LNCAP (cell line): ENCODE results near the gene PAFAH2.

Experiments used
- TF ChIP-seq, protein P1 (sequence below): fragments of 450-650 bp; IDR thresholded peaks from 2 replicates; pipeline ENCODE4 v1.5.1; 2017; ENCODE audit warnings: mild to moderate bottlenecking

Gene PAFAH2

GRCh38 chr1:25985670-25986069 is 12.2 kb downstream of the PAFAH2 start:
- TF ChIP-seq, protein P1, sequence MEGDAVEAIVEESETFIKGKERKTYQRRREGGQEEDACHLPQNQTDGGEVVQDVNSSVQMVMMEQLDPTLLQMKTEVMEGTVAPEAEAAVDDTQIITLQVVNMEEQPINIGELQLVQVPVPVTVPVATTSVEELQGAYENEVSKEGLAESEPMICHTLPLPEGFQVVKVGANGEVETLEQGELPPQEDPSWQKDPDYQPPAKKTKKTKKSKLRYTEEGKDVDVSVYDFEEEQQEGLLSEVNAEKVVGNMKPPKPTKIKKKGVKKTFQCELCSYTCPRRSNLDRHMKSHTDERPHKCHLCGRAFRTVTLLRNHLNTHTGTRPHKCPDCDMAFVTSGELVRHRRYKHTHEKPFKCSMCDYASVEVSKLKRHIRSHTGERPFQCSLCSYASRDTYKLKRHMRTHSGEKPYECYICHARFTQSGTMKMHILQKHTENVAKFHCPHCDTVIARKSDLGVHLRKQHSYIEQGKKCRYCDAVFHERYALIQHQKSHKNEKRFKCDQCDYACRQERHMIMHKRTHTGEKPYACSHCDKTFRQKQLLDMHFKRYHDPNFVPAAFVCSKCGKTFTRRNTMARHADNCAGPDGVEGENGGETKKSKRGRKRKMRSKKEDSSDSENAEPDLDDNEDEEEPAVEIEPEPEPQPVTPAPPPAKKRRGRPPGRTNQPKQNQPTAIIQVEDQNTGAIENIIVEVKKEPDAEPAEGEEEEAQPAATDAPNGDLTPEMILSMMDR: no peak

- TF ChIP-seq, protein P1: no peak
Measured at GRCh38 chr1:25985171-25985570, 12.7 kb downstream of the PAFAH2 start.

DNA sequence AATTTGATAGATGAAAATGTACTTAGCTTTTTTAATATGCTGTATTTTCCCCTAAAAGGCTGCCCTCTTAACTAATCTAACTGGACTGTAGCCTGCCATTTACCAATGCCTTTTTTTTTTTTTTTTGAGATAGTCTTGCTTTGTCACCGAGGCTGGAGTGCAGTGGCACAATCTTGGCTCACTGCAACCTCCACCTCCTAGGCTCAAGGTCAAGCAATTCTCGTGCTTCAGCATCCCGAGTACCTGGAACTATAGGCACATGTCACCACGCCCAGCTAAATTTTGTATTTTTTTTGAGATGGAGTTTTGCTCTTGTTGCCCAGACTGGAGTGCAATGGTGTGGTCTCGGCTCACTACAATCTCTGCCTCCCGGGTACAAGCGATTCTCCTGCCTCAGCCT is 18.7 kb downstream of the PAFAH2 start:
- TF ChIP-seq, protein P1: no peak

GRCh38 chr1:25978403-25978802 is 19.5 kb downstream of the PAFAH2 start:
- TF ChIP-seq, protein P1: no peak

DNA sequence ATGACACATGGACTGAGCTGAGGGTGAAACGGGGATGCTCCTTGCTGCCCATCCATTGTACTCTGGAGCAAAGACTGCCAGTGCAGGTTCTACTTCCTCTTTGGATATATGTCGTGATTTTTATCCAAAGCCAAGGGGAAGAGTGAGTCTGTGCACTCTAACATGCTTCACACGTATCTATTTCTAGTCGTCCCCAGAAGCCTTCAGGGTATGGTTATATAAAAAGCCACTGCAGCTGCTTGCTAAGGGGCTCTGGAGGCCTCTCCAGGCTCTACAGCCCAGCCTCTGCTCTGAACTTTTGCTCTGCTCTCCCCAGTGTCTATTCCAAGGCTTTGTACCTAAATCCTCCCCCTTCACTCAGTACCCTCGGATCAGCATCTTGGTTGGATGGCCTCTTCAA is 20.1 kb downstream of the PAFAH2 start:
- TF ChIP-seq, protein P1: no peak

DNA sequence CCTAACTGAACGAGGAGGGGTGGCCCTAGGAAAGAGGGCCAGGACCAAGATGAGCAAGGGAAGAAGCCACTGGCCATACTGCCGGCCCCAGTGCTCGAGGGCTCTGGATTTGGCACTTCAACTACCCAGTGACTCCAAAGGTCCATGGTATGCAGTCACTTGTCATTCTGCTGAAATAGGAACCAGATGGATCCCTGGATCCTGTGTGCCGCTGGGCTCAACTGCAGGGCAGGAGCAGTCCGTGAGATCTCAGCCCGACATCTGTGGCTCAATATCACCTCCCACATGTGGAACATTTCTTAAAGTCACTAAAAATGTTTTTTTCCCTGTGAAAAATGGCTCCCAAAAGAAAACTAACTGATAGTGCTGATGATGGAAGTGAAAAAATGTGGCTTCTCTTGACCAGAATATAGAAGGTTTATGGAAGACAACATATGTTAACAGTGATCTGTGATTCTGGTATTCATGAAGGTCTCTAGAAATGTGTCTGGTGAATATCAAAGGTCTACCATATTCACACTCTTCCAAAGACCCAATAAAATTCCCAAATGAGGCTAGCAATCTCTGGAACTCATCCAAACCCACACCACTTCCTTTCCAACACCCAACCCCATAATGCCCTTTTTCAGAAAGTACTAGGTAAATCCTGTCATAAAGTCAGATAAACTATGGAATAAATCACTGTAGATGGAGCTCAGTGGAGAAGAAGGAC is 24.1 kb downstream of the PAFAH2 start:
- TF ChIP-seq, protein P1: no peak

DNA sequence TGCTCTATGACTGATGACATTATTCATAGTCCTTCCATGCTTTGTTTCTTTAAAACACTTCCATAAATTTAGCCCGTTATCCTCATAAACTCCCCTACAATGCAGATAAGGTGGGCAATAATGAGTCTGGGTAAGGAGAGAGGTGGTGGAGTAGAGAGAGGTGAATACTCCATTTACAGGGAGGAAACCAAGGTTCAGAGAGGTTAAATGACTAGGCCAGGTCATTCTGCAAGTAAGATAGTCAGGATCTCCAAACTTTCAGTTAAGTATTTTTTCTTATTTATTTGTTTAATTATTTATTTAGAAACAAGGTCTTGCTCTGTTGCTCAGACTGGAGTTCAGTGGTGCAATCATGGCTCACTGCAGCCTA is 26.1 kb downstream of the PAFAH2 start:
- TF ChIP-seq, protein P1: no peak
